Fibroblast of the conjunctiva (primary cell): Measurements from ENCODE around the gene SALL4.
A peak's percentile ranks its signal among the peaks of the same experiment; 100 is the strongest.
"Not testable (repeated sequence)": the region's sequence is repeated elsewhere in the genome, so short reads cannot be mapped to it uniquely, and the experiment has no call there.

Experiments
- DNase-seq: peaks from one replicate; pipeline ENCODE4 v3.0.0-alpha.2; 2010; ENCODE audit warnings: low read depth

SALL4 gene

GRCh38 chr20:51802170-51802751 is at the start of gene SALL4:
TSS of gene SALL4 (minus strand) at chr20:51802521. CDS start at chr20:51802408, 113 bp downstream.
- DNase-seq: no peak

- no peak for DNase-seq
These were observed 46.0 kb upstream of the SALL4 start for GRCh38 chr20:51848346-51848745.

GRCh38 chr20:51840865-51841264 is 38.5 kb upstream of the SALL4 start:
- no peak for DNase-seq

- no peak for DNase-seq
These were observed 35.6 kb upstream of the SALL4 start for GRCh38 chr20:51837876-51838420.

- no peak for DNase-seq
These were observed 35.1 kb upstream of the SALL4 start for GRCh38 chr20:51837436-51837835.

- no peak for DNase-seq
These were observed 31.0 kb upstream of the SALL4 start for GRCh38 chr20:51833326-51833725.

GRCh38 chr20:51832276-51832675 is 30.0 kb upstream of the SALL4 start:
- DNase-seq: no peak

GRCh38 chr20:51831866-51832265 is 29.5 kb upstream of the SALL4 start:
- no peak for DNase-seq

- DNase-seq: no peak
These were observed 28.2 kb upstream of the SALL4 start for GRCh38 chr20:51830538-51830937.

GRCh38 chr20:51828762-51829161 is 26.4 kb upstream of the SALL4 start:
- no peak for DNase-seq

- DNase-seq: no peak
These were observed 24.1 kb upstream of the SALL4 start for GRCh38 chr20:51826372-51826771.

GRCh38 chr20:51818479-51819008 is 16.2 kb upstream of the SALL4 start:
- DNase-seq: no peak

- not testable (repeated sequence) for DNase-seq
These were observed 14.5 kb upstream of the SALL4 start for GRCh38 chr20:51816856-51817255.

GRCh38 chr20:51815383-51816076 is 13.2 kb upstream of the SALL4 start:
- DNase-seq: no peak

- no peak for DNase-seq
These were observed 10.5 kb upstream of the SALL4 start for GRCh38 chr20:51812861-51813260.

GRCh38 chr20:51811514-51812128 is 9.3 kb upstream of the SALL4 start:
- no peak for DNase-seq

- DNase-seq: peak; percentile 8
These were observed 8.7 kb upstream of the SALL4 start for GRCh38 chr20:51811042-51811355.

GRCh38 chr20:51810155-51811041 is 8.1 kb upstream of the SALL4 start:
- no peak for DNase-seq

- DNase-seq: no peak
These were observed 5.5 kb upstream of the SALL4 start for GRCh38 chr20:51807720-51808250.

- DNase-seq: no peak
These were observed 2.4 kb upstream of the SALL4 start for GRCh38 chr20:51804754-51805153.

GRCh38 chr20:51803148-51803854 is 980 bp upstream of the SALL4 start:
- no peak for DNase-seq
